Thyroid gland (tissue), 4 donors: ENCODE data around the gene SGPL1.

Experiments
- CTCF ChIP-seq, 6 experiments: fragments of 200-600 bp in 3 of 6; fragments of 450-650 bp in 3 of 6; sonication (generic) in 3 of 6; IDR thresholded peaks; one replicate each; pipeline ENCODE4 v1.5.1; 2016 to 2019; ENCODE audit warnings: antibody characterized with exemption in 6 of 6, mild to moderate bottlenecking in 2 of 6, inconsistent platforms in 1 of 6, moderate library complexity in 1 of 6
- POLR2A ChIP-seq, 2 donors: fragments of 450-650 bp; IDR thresholded peaks; one replicate each; pipeline ENCODE4 v1.6.1; 2017; ENCODE audit warnings: antibody characterized with exemption in 2 of 2, mild to moderate bottlenecking in 2 of 2, moderate library complexity in 1 of 2

- TF ChIP-seq CTCF (IDR thresholded peaks at IDR 0.05), result no peak
- TF ChIP-seq POLR2A (IDR thresholded peaks at IDR 0.05), result no peak
Observed at GRCh38 chr10:70893227-70894006, 77.7 kb downstream of the SGPL1 start.
